Measurements from ENCODE around the gene POLRMT. TPM values are rescaled to one million over a fixed set of nuclear protein-coding genes. Genes with fewer than 3 reads are reported as not detected.

Gene POLRMT
- total RNA-seq, 1 donor from 2014 or later, result 71.1 TPM

DNA sequence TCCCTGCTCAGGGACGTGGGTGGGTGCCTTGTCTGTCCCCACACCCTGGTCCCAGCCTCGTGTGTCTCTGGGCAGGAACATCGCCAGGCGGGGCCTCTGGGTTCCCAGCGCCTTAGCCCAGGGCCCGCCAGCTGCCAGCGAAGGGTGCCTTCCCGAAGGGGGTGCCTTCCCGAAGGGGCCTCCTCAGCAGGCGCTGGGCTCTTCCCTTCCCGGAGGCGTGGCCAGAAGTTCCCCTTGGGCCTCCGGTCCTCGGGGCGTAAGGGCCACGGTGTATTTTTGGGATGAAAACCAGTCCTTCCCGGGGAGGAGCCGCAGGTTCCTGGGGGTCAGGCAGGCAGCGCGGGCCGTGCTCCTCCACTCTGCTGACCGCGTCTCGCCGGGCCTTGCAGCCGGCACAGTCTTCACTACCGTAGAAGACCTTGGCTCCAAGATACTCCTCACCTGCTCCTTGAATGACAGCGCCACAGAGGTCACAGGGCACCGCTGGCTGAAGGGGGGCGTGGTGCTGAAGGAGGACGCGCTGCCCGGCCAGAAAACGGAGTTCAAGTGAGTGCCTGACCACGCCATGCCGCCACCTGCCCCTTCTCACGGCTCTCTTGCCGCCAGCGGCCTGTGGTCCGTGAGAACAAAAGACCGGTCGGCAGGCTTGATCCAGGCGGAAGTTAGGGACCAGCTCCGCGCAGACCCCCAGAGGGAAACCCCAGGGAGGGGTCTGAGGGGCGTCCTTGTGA lies 54.1 kb downstream of the POLRMT start:
- no peaks in the 10 kb centered on the region for H3K36me3 Mint-ChIP-seq (ENCODE audit: low read depth)
- peaks cover 3% of the 10 kb centered on the region for H3K27me3 Mint-ChIP-seq (ENCODE audit: low read depth)
- peak overlapping the region; percentile 27 for H3K4me3 Mint-ChIP-seq
- TF ChIP-seq, protein P1, sequence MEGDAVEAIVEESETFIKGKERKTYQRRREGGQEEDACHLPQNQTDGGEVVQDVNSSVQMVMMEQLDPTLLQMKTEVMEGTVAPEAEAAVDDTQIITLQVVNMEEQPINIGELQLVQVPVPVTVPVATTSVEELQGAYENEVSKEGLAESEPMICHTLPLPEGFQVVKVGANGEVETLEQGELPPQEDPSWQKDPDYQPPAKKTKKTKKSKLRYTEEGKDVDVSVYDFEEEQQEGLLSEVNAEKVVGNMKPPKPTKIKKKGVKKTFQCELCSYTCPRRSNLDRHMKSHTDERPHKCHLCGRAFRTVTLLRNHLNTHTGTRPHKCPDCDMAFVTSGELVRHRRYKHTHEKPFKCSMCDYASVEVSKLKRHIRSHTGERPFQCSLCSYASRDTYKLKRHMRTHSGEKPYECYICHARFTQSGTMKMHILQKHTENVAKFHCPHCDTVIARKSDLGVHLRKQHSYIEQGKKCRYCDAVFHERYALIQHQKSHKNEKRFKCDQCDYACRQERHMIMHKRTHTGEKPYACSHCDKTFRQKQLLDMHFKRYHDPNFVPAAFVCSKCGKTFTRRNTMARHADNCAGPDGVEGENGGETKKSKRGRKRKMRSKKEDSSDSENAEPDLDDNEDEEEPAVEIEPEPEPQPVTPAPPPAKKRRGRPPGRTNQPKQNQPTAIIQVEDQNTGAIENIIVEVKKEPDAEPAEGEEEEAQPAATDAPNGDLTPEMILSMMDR (conservative IDR thresholded peaks at IDR 0.05), result no peak
- H3K9me3 Mint-ChIP-seq, result no peaks in the 10 kb centered on the region
- no peak overlapping the region for H3K27ac Mint-ChIP-seq (ENCODE audit: unreplicated experiment)
- no peak for DNase-seq (ENCODE audit: low read depth, low spot score)
- peaks cover 13% of the 10 kb centered on the region for H3K4me1 Mint-ChIP-seq

DNA sequence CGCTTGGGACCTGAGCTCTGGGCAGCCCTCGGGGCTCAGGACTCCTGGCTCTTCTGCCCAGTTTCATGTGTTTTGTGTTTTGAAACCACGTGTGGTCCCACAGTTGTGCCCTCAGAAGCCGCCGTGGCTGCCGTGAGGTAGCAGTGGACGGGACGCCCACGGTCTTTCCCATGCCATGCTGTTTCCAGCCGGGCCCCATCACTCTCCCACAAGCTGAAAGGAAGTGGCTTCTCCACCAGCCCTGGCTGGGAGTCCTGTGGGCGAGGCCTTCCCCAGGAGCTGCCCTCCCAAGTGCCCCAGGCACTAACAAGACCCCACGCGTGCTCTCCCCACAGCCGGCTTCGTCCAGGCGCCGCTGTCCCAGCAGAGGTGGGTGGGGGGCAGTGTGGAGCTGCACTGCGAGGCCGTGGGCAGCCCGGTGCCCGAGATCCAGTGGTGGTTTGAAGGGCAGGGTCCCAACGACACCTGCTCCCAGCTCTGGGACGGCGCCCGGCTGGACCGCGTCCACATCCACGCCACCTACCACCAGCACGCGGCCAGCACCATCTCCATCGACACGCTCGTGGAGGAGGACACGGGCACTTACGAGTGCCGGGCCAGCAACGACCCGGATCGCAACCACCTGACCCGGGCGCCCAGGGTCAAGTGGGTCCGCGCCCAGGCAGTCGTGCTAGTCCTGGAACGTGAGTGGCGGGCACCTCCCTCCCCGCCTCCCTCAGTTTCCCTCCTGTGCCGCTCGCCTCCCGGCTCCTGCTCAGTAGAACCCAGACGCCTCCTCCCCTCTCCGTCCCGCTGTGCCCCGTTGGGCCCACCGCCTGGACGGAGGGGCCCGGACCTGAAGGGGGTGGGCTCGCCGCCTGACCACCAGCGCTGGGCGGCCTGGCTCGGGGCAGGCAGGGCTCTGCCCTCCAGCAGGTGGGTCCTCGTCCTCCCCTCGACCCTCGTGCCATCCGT lies 55.6 kb downstream of the POLRMT start:
- Mint-ChIP-seq H3K27ac (ENCODE audit: unreplicated experiment) (no peak overlapping the region), H3K27me3 (ENCODE audit: low read depth) (no peaks in the 10 kb centered on the region), H3K9me3 (no peaks in the 10 kb centered on the region), H3K36me3 (ENCODE audit: low read depth) (peaks cover 4% of the 10 kb centered on the region), H3K4me3 (peak overlapping the region; percentile 61), H3K4me1 (peaks cover 16% of the 10 kb centered on the region)
- TF ChIP-seq, protein P1 (conservative IDR thresholded peaks at IDR 0.05), result no peak
- no peak for DNase-seq (ENCODE audit: low read depth, low spot score)

DNA sequence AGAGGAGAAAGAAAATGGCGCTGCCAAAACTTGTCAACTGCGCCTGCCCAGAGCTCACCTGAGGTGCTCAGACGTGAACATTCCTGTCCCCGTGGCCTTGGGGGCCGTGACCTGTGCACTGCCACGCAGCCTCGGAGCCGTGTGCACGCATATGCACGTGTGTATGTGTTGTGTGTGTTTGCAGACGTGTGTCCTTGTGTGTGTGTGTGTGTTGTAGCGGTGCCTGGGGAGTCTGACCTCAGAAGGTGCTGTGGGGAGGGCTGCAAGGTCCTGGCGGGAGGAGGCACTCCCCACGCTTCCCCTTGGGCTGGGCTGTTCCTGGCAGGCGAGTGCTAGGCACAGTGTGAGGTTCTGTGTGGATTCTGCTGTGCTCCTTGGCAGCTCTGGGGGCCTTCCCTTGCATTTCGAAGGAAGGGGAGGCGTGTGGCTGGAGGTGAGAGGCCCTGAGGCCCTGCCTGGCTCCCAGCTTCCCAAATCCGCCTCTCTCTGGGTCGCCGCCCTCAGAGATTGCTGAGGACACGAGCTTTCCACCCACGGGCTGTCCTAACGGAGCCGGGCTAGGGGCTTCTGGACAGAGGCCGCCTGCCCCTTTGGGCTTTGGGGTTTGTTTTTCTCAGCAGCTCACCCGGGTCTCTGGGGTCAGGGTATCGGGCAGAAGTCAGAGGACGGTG lies 56.4 kb downstream of the POLRMT start:
- TF ChIP-seq, protein P1 (conservative IDR thresholded peaks at IDR 0.05), result no peak
- no peak overlapping the region for H3K27ac Mint-ChIP-seq (ENCODE audit: unreplicated experiment)
- H3K4me3 Mint-ChIP-seq, result peak overlapping the region; percentile 61
- peaks cover 20% of the 10 kb centered on the region for H3K4me1 Mint-ChIP-seq
- H3K9me3 Mint-ChIP-seq, result no peaks in the 10 kb centered on the region
- peaks cover 4% of the 10 kb centered on the region for H3K36me3 Mint-ChIP-seq (ENCODE audit: low read depth)
- peaks cover 3% of the 10 kb centered on the region for H3K27me3 Mint-ChIP-seq (ENCODE audit: low read depth)
- DNase-seq (ENCODE audit: low read depth, low spot score), result no peak

- DNase-seq (ENCODE audit: low read depth, low spot score), result no peak
- peaks cover 29% of the 10 kb centered on the region for H3K4me1 Mint-ChIP-seq
- TF ChIP-seq, protein P1 (conservative IDR thresholded peaks at IDR 0.05), result no peak
- H3K4me3 Mint-ChIP-seq, result peak overlapping the region; percentile 49
- no peaks in the 10 kb centered on the region for H3K9me3 Mint-ChIP-seq
- H3K27me3 Mint-ChIP-seq (ENCODE audit: low read depth), result peaks cover 10% of the 10 kb centered on the region
- H3K36me3 Mint-ChIP-seq (ENCODE audit: low read depth), result peaks cover 9% of the 10 kb centered on the region
- H3K27ac Mint-ChIP-seq (ENCODE audit: unreplicated experiment), result no peak overlapping the region
These were observed 57.5 kb downstream of the POLRMT start for GRCh38 chr19:575527-576506.
